Hair follicular keratinocyte (primary cell): ENCODE results near the gene MAP3K14. TPM values are rescaled to one million over a fixed set of nuclear protein-coding genes. Genes with fewer than 3 reads are reported as not detected.

ENCODE experiments used
- total RNA-seq: library from RNA; depleted of rRNA; stranded (reverse); fragments of >200 nt; gene quantifications from 2 replicates; pipeline ENCODE4 v1.2.3, GENCODE V29; 2015

The MAP3K14 gene
- total RNA-seq: 3.3 and 5.6 TPM in 2 replicates

DNA sequence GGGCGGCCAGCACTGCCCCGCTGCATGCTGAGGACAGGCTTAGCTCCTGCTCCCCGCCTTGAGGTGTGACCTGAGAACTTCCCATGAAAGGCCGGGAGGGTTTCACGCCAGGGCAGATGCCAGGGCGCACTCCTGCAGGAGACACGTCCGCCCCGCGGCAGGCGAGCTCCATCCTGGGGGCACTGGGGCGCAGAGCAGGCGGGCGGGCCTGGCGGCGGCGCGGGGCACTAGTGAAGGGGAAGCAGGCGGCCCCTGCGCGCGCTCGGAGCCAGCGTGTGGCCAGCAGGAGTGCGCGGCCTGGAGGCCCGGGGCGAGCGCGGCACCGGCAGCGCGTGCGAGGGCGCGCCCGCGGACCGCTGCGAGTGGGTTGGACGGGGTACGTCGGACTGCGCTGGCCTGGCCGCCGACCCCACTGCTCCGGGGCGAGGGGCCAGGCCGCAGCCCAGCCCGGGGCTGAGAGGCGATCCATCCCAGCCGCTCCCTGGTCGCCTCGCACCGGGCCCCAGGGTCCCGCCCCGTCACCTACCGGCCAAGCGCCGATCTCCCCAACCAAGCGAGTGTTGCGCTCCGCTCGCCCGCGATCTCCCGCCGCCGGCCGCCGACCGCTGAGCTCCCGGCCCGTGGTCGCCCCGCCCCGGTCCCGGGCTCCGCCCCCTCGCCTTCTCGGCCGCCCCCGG lies at the start of gene MAP3K14:
Gene MAP3K14, minus strand, starts transcription at position 587 of the 677 bp plus-strand sequence. CDS start 26,275 bp downstream, outside the sequence.

GRCh38 chr17:45261577-45262515 lies 55.0 kb downstream of the MAP3K14 start, which contains the start of gene SPATA32:
Gene SPATA32 (minus strand): TSS chr17:45262094. CDS start chr17:45262016, 78 bp downstream.

DNA sequence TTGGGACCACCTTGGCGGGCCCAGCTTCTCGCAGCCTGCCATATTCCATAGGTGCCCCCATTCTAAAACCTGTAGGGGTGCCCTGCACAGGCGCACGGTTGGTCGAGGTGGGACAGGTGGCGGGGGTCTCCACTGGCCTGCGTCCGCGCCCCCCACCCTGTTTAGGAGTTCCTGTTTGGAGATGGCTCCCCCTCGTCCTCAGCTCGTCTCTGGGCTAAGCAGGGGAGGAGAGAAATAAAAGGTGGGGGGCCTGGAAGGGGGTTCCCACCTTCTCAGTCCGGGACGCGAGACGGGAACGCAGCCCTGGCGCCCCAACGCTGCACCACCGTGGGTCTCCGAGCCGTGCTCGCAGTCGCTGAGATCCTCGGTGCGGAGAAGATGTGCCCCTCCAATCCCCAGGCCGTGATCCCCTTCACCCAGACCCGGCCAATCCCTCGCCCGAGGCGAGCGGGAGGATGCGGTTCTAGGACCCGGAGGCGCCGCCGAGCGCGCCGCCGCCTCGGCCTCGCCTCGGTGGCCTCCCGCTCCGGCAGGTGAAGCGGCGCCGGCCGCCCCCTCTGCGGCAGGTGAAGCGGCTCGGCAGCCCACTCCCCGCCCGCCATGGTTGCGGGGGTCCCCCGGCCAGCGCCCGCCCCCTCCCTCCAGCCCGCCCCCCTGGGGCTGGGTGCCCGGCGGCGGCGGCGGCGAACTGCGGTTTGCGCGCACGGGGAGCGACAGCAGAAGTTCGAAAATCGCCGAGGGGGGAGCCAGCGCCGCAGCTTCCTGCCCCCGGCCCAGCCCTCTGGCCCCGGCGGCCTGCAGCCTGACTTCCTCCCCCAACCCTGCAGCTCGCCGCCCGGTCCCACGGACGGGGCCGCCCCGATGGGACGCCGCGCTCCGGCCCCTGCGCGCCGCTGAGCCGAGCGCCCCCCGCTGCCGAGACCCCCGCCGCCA lies 95.5 kb downstream of the MAP3K14 start, which contains the start of gene FMNL1:
Gene FMNL1, plus strand, starts transcription at position 805 of the 933 bp plus-strand sequence. CDS start 240 bp downstream, outside the sequence.

Other genes starting within 250 kb of the MAP3K14 start
- 66.8 and 126 TPM in 2 replicates for gene PLCD3, start 184.5 kb downstream of the MAP3K14 start, total RNA-seq
- 2.0 and 5.6 TPM in 2 replicates for gene ACBD4, start 181.3 kb downstream of the MAP3K14 start, total RNA-seq
- 11.4 and 15.2 TPM in 2 replicates for gene HEXIM1, start 168.5 kb downstream of the MAP3K14 start, total RNA-seq
- gene HEXIM2, start 155.1 kb downstream of the MAP3K14 start, total RNA-seq: 3.5 and 5.5 TPM in 2 replicates
- 1.1 and 5.2 TPM in 2 replicates for gene FMNL1, start 95.1 kb downstream of the MAP3K14 start, total RNA-seq
- gene SPATA32, start 54.9 kb downstream of the MAP3K14 start, total RNA-seq: not detected in 2 replicates
- 18.7 and 21.9 TPM in 2 replicates for gene ARHGAP27, start 115.8 kb upstream of the MAP3K14 start, total RNA-seq
- 16.4 and 28.2 TPM in 2 replicates for gene PLEKHM1, start 173.7 kb upstream of the MAP3K14 start, total RNA-seq